ENCODE measurements around the gene FRMD3. TPM values are rescaled to one million over a fixed set of nuclear protein-coding genes. Genes with fewer than 3 reads are reported as not detected.

The FRMD3 gene
- total RNA-seq, 4 donors from 2014 or later, result 2.2 to 5.8 (median 4.4) TPM

- DNase-seq (ENCODE audit: low spot score in 2 of 2), result no peak
- WGBS, 2 donors, result 43 to 45% methylated on average over 12 of the region's 12 CpGs
- TF ChIP-seq CTCF (IDR thresholded peaks at IDR 0.05) (no peak), POLR2A (IDR thresholded peaks at IDR 0.05) (no peak)
- no peak overlapping the region for H3K4me3 ChIP-seq (ENCODE audit: low read depth, poor library complexity, severe bottlenecking)
- intact Hi-C loops (cut with DNase I; ENCODE audit: low total_unique reads), result no loop called here
These were observed 318.2 kb downstream of the FRMD3 start for GRCh38 chr9:83219924-83220438.

GRCh38 chr9:83219154-83219923 lies 318.9 kb downstream of the FRMD3 start:
- TF ChIP-seq POLR2A (IDR thresholded peaks at IDR 0.05) (no peak), CTCF (IDR thresholded peaks at IDR 0.05) (no peak)
- peak overlapping the region; percentile 23 for H3K4me3 ChIP-seq (ENCODE audit: low read depth, poor library complexity, severe bottlenecking)
- DNase-seq (ENCODE audit: low spot score in 2 of 2), result peak; percentile 68 to 89
- 0 to 4% methylated on average over 35 to 40 of the region's 40 CpGs for WGBS, 2 donors
- intact Hi-C loops (cut with DNase I; ENCODE audit: low total_unique reads), result no loop called here

GRCh38 chr9:83218411-83219090 lies 319.6 kb downstream of the FRMD3 start:
- intact Hi-C loops (cut with DNase I; ENCODE audit: low total_unique reads), result no loop called here
- TF ChIP-seq POLR2A (IDR thresholded peaks at IDR 0.05) (no peak), CTCF (IDR thresholded peaks at IDR 0.05) (no peak)
- no peak for DNase-seq (ENCODE audit: low spot score in 2 of 2)
- 62 to 65% methylated on average over 11 of the region's 11 CpGs for WGBS, 2 donors
- H3K4me3 ChIP-seq (ENCODE audit: low read depth, poor library complexity, severe bottlenecking), result no peak overlapping the region

- DNase-seq (ENCODE audit: low spot score in 2 of 2), result no peak
- no peak for TF ChIP-seq POLR2A (IDR thresholded peaks at IDR 0.05)
- TF ChIP-seq CTCF (IDR thresholded peaks at IDR 0.05), result no peak
- 81 to 83% methylated on average over 3 of the region's 3 CpGs for WGBS, 2 donors
- H3K4me3 ChIP-seq (ENCODE audit: low read depth, poor library complexity, severe bottlenecking), result no peak overlapping the region
- intact Hi-C loops (cut with DNase I; ENCODE audit: low total_unique reads), result no loop called here
These were observed 328.9 kb downstream of the FRMD3 start for GRCh38 chr9:83209188-83209731.

GRCh38 chr9:83208065-83208850 lies 329.9 kb downstream of the FRMD3 start:
- intact Hi-C loops (cut with DNase I; ENCODE audit: low total_unique reads), result no loop called here
- H3K4me3 ChIP-seq (ENCODE audit: low read depth, poor library complexity, severe bottlenecking), result no peak overlapping the region
- WGBS, 2 donors, result 67 to 73% methylated on average over 9 of the region's 9 CpGs
- no peak for DNase-seq (ENCODE audit: low spot score in 2 of 2)
- no peak for TF ChIP-seq CTCF (IDR thresholded peaks at IDR 0.05)
- no peak for TF ChIP-seq POLR2A (IDR thresholded peaks at IDR 0.05)

All from lower leg skin (tissue), 4 donors.